NCI-H748 (cell line): ENCODE results near the gene PALM.

ENCODE experiments used
- DNase-seq: peaks from one replicate; lab custom pipeline; 2025; ENCODE audit not compliant: unreplicated experiment; lab: John Stamatoyannopoulos, UW

Gene PALM

GRCh38 chr19:750640-751423, 42.1 kb downstream of the PALM start, which contains the start of gene MISP:
TSS of gene MISP (plus strand) at chr19:751112. CDS start at chr19:756947, 5,835 bp downstream.
- DNase-seq = peak; percentile 88

GRCh38 chr19:751501-752341, 43.0 kb downstream of the PALM start:
- no peak for DNase-seq

GRCh38 chr19:752652-753517, 44.1 kb downstream of the PALM start:
- DNase-seq = peak; percentile 28

- DNase-seq = no peak
Measured at GRCh38 chr19:754530-754929, 45.8 kb downstream of the PALM start.

GRCh38 chr19:755063-755462, 46.3 kb downstream of the PALM start:
- DNase-seq = no peak

GRCh38 chr19:756236-756635, 47.5 kb downstream of the PALM start:
- DNase-seq = peak; percentile 13

GRCh38 chr19:756821-757688, 48.3 kb downstream of the PALM start:
- no peak for DNase-seq

- no peak for DNase-seq
Measured at GRCh38 chr19:757811-758668, 49.3 kb downstream of the PALM start.

GRCh38 chr19:763181-763580, 54.4 kb downstream of the PALM start:
- DNase-seq = no peak

GRCh38 chr19:763869-764268, 55.1 kb downstream of the PALM start:
- no peak for DNase-seq

GRCh38 chr19:764301-764700, 55.6 kb downstream of the PALM start:
- no peak for DNase-seq

- no peak for DNase-seq
Measured at GRCh38 chr19:765179-765738, 56.5 kb downstream of the PALM start.

- no peak for DNase-seq
Measured at GRCh38 chr19:768424-768823, 59.7 kb downstream of the PALM start.

- no peak for DNase-seq
Measured at GRCh38 chr19:769616-770015, 60.9 kb downstream of the PALM start.

GRCh38 chr19:771332-771785, 62.6 kb downstream of the PALM start:
- DNase-seq = peak; percentile 16

- DNase-seq = no peak
Measured at GRCh38 chr19:772063-772462, 63.3 kb downstream of the PALM start.

GRCh38 chr19:772730-773436, 64.1 kb downstream of the PALM start:
- no peak for DNase-seq

GRCh38 chr19:776549-776948, 67.8 kb downstream of the PALM start:
- no peak for DNase-seq
